ENCODE results near the gene KRTAP22-2.

The KRTAP22-2 gene

GRCh38 chr21:30590297-30590696 lies at the start of gene KRTAP22-2:
Gene KRTAP22-2, minus strand, starts transcription at chr21:30590397.
- DNase-seq, result no peak

DNA sequence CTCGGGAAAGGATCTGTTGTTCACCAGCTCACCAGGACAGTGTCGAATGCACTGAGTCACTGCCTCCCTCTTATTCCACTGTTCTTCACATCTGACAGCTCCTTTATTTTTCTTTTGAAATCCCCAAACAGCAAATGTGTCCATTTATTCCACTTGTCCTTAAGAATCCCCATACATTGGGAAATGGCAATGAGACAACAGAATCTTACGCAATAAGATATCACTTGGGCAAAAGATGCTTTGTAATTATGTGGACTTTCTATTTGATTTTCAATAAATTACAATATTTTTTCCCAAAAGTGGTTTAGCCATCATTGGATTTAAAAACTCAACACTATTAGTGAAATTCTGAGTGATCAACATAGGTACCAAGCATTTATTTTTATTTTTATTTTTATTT lies 48.5 kb upstream of the KRTAP22-2 start:
- no peak for DNase-seq

- no peak for DNase-seq
Observed at GRCh38 chr21:30634906-30635305, 44.7 kb upstream of the KRTAP22-2 start, which contains the start of gene KRTAP20-2. Gene KRTAP20-2, plus strand, starts transcription at chr21:30635206. Its CDS starts 58 bp downstream, at chr21:30635264.

DNA sequence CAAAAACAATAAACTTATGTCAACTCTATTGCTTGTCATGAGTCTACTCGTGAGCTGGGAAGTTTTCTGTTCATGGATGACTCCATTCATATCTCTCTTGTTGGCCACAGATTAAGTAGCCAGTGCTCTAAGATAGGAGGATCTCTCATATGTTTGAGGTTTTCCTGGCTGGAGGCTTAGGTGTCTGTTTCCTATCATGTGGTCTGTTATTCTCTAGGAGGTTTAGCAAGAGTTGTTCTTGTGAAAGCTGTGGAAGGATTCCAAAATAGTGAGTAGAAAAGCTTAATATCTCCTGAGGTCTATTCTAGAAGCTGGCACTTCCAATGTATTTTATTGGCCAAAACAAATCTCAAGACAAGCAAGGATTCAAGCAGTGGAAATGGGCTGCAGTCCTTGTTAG lies 39.0 kb upstream of the KRTAP22-2 start:
- DNase-seq, result no peak

DNA sequence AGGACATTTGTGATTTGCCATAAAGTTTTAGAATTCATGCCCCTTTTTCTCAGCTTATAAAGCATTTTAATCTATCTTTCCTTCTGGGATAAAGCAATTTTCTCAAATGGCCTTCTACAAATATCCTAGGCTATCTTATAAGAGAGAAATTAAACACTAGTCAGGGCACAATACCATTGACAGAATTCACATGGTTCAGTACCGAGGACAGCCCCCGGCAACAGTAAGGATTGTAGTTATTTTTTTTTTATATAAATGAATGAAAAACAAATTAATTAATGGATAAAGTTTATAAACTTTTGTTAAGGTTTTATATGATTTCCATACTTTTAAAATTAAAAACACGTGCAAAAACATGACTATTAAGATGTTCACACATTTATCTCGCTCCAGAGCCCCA lies 37.9 kb upstream of the KRTAP22-2 start:
- no peak for DNase-seq

DNA sequence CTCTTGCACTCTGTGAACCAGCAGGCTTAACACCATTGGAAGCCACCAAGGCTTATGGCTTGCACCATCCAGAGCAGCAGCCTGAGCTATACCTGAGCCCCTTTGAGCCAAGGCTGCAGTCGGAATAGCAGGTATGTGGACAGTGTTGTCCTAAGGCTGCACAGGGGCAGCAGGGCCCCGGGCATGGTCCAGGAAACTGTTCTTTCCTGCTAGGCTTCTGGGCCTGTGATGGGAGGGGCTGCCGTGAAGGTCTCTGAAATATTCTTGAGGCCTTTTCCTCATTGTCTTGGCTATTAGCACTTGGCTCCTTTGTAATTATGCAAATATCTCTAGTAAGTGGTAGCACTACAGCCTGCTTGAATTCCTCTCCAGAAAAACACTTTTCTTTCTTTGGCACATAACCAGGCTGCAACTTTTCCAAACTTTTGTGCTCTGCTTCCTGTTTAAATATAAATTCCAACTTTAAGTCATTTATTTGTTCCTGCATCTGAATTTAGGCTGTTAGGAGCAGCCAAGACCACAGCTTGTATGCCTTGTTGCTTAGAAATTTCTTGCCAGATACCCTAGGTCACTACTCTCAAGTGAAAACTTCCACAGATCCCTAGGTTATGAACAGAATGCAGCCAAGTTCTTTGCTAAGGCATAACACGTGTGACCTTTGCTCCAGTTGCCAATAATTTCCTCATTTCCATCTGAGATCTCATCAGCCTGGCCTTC lies 35.4 kb upstream of the KRTAP22-2 start:
- DNase-seq, result no peak

DNA sequence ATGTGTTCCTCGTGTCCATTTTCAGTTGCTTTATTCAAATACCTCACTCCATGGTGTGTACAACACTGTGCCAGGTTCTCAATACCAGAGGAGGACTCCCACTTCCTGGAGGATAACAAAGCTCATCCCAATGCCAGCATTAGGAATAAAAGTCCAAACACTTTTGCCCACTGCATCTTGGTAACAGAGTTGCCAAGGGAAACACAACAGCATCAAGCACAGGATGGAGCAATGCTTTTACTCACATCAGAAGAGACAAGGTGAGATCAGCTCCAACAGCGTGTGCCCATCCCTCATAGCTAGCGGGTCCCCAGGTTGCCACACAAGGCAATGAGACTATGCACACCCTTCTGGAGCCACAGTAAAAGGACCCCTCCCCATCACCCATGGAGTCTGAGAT lies 33.2 kb upstream of the KRTAP22-2 start:
- DNase-seq, result no peak

GRCh38 chr21:30620522-30620921 lies 30.3 kb upstream of the KRTAP22-2 start, which contains the start of gene KRTAP20-4:
Gene KRTAP20-4, plus strand, starts transcription at chr21:30620627.
- DNase-seq, result no peak

GRCh38 chr21:30620080-30620479 lies 29.9 kb upstream of the KRTAP22-2 start:
- no peak for DNase-seq

DNA sequence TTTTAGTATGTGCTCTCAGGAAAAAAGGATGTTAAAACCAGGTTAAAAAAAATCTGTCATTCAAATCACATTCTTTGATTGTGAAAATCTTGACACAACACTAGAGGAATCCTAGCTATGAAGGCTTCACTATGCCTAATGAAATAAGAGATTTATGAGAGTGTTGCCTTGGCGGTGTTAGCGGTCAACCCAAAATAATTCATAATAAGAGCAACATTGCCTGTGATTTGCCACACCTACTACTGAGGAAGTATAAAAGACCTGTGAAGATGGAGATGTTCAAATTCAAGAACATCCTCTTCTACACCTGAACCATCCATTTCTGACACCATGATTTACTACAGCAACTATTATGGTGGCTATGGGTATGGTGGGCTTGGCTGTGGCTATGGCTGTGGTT lies 25.9 kb upstream of the KRTAP22-2 start, which contains the start of gene KRTAP20-1:
Gene KRTAP20-1 (plus strand): TSS at position 301 of the 400 bp plus-strand sequence. CDS start 30 bp downstream, at position 331.
- DNase-seq, result no peak

DNA sequence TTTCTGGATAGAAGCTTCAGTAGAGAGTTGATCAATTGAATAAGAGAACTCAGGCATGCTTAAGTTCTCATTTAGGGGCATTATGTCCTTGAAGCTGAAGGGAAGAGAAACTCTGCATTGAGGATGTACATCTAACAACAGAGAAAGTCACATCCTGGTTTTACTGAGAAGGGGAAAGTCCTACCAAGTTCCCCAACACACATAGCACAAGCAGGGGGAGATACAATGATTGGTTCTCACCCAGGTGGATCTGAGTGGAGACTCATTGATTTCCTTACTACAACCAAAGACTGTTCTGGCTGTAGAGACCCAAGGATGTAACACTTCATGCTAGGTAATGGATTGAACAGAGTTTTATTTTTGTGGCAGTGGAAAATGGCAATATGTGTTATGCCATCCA lies 25.0 kb upstream of the KRTAP22-2 start:
- no peak for DNase-seq

DNA sequence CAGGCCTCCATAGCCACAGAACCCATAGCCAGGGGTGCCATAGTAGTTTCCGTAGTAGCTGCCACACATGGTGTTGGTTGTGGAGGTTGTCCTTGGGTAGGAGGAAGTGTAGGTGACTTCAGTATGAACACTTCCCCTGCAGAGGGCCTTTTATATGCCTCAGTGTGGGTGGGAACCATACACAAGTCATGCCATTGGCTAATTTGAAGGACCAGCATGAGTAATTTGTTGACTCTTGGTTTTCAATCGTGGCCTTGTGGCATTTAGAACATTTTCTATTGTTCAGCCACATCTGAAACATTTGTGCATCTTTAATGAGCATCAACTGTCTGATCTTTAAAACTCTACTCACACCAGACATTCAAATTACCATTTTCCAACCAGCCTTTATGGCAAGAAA lies 23.6 kb upstream of the KRTAP22-2 start, which contains the start of gene KRTAP6-1:
Gene KRTAP6-1 (minus strand): TSS at position 95 of the 400 bp plus-strand sequence. CDS start 26 bp downstream, at position 69.
- no peak for DNase-seq

DNA sequence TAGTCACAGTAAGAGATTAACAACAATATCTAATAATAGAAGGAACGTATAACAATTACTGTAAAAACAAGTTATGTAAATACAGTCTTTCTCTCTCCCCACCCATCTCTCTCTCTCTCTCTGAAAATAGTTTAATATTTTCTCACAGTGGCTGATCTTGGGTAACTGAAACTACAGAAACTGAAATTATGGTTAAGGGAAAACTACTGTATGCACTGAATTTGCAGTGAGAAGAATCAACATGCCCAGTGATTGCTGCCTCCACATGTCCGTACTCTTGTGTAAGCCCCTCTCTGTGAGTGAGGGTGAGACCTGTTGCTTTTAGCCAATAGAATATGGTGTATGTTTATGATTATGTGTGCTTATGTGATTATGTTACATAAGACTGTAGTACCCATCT lies 21.9 kb upstream of the KRTAP22-2 start:
- no peak for DNase-seq

- DNase-seq, result no peak
Observed at GRCh38 chr21:30605968-30606367, 15.8 kb upstream of the KRTAP22-2 start.

GRCh38 chr21:30600787-30601186 lies 10.6 kb upstream of the KRTAP22-2 start, which contains the start of gene KRTAP22-1:
Gene KRTAP22-1, plus strand, starts transcription at chr21:30601087.
- no peak for DNase-seq

DNA sequence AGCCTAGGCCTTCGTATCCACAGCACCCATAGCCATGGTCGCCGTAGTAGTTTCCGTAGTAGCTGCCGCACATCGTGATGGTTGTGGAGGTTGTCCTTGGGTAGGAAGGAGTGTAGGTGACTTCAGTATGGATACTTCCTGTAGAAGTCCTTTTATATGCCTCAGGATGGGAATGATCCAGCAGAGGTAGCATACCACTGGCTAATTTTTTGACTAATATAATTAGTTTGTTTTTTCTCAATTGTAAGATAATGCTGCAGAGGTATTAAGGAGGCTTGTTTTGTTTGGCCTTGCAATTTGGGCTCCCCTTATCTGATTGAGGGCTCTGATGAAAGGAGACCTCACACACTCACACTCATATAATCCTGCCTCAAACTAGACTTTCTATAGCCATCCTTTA lies 8.6 kb upstream of the KRTAP22-2 start, which contains the start of gene KRTAP6-2:
Gene KRTAP6-2 (minus strand): TSS at position 101 of the 400 bp plus-strand sequence. CDS start 28 bp downstream, at position 73.
- no peak for DNase-seq

DNA sequence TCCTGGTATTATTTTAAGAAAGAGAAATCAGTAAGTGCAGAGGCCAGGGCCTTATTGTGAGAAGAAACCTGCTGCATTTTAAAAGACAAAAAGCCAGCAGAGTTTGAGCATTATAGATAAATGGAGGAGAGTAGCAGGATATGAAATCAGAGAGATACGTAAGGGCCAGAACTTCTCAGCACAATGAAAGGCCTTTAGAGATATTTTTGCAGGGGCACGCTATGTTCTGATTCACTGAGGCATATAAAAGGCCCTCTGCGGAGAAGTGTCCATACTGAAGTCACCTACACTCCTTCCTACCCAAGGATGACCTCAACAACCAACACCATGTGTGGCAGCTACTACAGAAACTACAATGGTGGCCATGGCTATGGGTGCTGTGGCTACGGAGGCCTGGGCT lies 1.9 kb upstream of the KRTAP22-2 start, which contains the start of gene KRTAP6-3:
Gene KRTAP6-3 (plus strand): TSS at position 301 of the 400 bp plus-strand sequence. CDS start 6 bp downstream, at position 307.
- no peak for DNase-seq

- no peak for DNase-seq
Observed at GRCh38 chr21:30582870-30583269, 7.3 kb downstream of the KRTAP22-2 start.

DNA sequence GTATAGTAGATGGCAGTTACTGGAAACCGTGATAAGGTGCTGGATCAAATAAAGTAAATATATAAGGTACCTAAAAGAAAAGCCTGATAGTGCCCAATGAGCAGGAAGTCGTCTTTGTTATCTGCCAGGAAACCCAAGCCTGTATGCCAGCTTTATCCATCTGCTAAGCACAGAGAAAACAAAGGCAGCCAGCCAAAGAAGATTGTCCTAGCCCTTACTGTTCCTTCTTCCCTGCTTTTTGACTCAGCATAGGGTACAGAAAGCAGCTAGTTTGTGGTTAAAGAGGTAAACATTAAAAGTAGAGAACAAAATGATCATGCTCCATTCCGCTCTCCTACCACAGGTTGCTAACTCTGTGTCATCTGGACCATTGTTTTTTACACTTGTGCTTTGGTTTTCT lies 10.1 kb downstream of the KRTAP22-2 start:
- no peak for DNase-seq

GRCh38 chr21:30579346-30579745 lies 10.9 kb downstream of the KRTAP22-2 start:
- no peak for DNase-seq

- DNase-seq, result no peak
Observed at GRCh38 chr21:30577766-30578165, 12.4 kb downstream of the KRTAP22-2 start.

GRCh38 chr21:30567617-30568016 lies 22.6 kb downstream of the KRTAP22-2 start:
- DNase-seq, result no peak

GRCh38 chr21:30563630-30564029 lies 26.6 kb downstream of the KRTAP22-2 start:
- no peak for DNase-seq

GRCh38 chr21:30563072-30563471 lies 27.1 kb downstream of the KRTAP22-2 start:
- DNase-seq, result no peak
